ENCODE results near the gene NDUFA11.
"Not testable (repeated sequence)": the region's sequence is repeated elsewhere in the genome, so short reads cannot be mapped to it uniquely, and the experiment has no call there.

NDUFA11 gene

GRCh38 chr19:5884065-5884811, 19.4 kb downstream of the NDUFA11 start:
- DNase-seq: not testable (repeated sequence)

GRCh38 chr19:5883157-5883873, 20.3 kb downstream of the NDUFA11 start:
- DNase-seq: not testable (repeated sequence)

- DNase-seq: no peak
Observed at GRCh38 chr19:5882421-5882968, 21.1 kb downstream of the NDUFA11 start.

GRCh38 chr19:5881543-5882299, 21.9 kb downstream of the NDUFA11 start:
- DNase-seq: no peak

DNA sequence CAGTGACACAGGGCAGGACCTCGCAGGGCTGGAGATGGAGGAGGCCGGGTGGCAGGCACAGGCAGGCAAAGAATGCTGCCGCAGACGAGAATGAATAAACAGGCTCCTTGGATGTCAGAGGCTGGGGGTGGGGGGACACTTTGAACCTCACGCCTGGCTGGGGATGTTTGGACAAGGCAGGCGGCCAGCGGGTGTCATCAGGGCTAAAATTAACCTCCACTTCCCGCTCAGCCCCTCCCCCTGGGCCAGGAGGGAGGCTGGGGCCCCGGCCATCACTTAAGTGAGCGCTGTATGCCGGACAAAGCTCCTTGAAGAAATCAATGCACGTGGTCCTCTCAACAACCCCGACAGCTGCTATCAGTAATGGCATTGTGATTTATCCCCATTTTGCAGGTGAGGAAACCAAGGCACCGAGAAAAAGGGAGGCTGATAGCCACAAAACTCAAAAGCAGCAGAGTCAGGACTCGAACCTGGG, 22.9 kb downstream of the NDUFA11 start:
- DNase-seq: no peak

DNA sequence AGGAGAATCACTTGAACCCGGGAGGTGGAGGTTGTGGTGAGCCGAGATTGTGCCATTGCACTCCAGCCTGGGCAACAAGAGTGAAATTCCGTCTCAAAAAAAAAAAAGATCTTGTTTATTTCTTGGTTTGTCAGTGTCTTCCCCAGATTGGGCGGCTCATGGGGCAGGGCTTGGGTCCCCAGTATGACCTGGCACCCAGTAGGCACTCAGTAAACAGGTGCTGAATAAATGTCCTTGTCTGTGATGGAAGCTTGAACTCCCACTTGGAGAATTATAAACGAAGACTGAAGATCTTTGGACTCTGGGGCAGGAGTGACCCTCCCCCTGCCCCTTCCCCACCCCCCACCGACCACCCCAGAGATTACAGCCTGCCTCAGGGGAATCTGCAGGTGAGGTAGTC, 23.4 kb downstream of the NDUFA11 start:
- DNase-seq: no peak

GRCh38 chr19:5877882-5878281, 25.7 kb downstream of the NDUFA11 start:
- no peak for DNase-seq

GRCh38 chr19:5877427-5877826, 26.2 kb downstream of the NDUFA11 start:
- DNase-seq: no peak

- not testable (repeated sequence) for DNase-seq
Observed at GRCh38 chr19:5874496-5874895, 29.1 kb downstream of the NDUFA11 start.

DNA sequence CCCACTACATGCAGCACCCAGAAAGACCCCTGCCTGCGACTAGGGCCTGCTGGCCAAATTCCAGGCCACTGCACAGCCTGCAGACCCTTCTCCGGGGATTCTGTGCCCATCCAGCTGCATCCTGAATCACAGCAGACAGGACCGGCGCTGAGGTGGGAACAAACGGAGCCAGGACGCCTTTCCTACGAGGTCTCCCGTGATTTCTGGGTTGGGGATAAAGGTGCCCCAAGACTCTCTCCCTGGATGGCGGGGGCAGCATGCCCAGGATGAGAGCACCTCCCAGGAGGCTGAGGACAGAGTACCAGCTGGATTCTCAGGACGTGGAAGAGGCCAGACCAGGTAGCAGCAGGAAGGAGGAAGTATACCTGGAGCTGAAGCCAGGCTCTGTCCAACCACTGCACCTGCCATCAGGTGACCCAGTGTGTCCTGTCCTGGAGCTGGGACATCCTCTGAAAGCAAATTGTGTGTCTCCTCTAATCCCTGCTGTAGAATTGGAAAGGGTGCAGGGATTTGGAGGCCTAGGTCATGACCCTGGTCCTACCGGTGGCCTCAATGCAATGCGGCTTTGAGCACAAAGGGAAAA, 29.9 kb downstream of the NDUFA11 start:
- no peak for DNase-seq

- DNase-seq: no peak
Observed at GRCh38 chr19:5870986-5871394, 32.6 kb downstream of the NDUFA11 start.

DNA sequence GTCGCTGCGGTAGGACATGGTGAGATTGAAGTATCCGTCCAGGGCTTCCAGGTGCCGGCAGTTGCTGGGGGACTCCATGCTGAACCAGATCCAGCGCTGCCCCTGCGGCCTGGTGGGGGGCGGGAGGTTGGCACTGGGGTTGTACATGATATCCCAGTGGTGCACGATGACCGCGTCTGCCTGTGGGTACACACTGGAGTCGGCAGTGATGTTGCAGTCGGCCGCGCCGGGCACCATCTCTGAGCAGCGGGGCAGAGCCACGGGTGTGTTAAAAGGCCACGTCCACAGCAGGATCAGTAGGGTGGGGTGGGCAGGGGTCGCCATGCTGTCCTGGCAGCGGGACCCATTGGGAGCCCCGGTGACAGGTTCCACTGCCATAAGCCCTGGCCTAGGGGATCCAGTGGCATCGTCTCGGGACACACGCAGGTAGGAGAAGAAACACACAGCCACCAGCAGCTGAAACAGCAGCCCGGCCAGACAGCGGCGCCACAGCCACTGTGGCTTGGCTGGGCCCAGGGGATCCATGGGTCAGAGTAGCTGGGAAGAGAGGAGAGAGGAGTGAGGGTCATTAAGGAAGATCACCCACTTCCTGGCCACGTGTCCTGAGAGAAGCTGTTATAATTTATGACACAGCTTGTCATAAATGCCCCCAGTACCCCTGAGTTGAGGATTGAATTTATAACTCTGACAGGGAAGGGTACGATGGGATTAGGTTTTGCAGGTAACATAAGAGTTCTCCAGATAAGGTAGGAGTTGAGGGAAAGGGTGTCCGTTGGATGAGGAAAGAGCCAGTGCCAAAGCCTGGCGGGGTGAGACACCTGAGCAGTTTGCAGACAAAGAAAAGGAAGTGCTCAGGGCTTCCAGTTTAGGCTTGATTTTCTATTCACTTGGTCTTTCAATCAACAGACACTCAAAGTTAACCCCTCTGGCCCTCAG, 36.1 kb downstream of the NDUFA11 start:
- no peak for DNase-seq

DNA sequence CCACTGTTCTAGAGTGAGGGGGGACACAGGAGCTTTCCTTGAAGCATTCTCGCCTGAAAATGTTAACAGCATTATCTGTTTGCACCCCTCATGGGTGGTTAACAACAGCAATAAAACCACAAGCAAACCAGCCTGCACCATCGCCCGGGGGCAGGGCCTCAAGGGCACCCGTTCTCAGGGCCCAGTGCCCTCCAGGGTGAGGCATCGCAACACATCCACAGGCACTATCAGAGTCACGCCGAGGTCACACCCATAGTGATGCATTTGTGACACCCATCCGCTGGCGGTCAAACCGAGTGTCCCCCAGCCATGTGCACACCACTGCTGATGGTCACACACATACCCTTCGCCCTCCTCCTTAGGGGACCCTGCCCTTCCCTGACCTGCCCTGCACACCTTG, 37.8 kb downstream of the NDUFA11 start:
- DNase-seq: no peak

- no peak for DNase-seq
Observed at GRCh38 chr19:5864725-5865486, 38.7 kb downstream of the NDUFA11 start.

- no peak for DNase-seq
Observed at GRCh38 chr19:5864013-5864720, 39.4 kb downstream of the NDUFA11 start.

GRCh38 chr19:5863030-5863665, 40.4 kb downstream of the NDUFA11 start:
- DNase-seq: no peak

DNA sequence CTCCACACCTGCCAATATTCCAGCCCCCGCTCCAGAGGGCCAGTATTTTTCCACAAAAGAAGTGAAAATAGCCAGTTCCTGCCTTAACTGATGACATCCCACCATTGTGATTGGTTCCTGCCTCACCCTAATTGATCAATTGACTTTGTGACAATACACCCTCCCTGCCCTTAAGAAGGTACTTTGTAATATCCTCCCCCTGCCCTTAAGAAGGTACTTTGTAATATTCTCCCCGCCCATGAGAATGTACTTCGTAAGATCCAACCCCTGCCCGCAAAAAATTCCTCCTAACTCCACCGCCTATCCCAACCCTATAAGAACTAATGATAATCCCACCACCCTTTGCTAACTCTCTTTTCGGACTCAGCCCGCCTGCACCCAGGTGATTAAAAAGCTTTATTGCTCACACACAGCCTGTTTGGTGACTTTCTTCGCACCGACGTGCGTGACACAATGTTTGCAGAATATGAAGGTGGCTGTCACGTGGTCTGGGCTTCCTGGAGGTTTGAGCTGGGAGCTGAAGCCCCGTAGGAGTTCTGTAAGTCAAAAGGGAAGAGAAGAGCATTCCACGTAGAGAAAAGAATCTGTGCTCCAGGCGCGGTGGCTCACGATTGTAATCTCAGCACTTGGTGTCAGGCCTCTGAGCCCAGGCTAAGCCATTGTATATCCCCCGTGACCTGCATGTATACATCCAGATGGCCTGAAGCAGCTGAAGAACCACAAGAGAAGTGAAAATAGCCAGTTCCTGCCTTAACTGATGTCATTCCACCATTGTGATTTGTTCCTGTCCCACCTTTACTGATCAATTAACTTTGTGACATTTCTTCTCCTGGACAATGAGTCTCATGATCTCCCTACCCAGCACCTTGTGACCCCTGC, 46.1 kb downstream of the NDUFA11 start:
- no peak for DNase-seq

DNA sequence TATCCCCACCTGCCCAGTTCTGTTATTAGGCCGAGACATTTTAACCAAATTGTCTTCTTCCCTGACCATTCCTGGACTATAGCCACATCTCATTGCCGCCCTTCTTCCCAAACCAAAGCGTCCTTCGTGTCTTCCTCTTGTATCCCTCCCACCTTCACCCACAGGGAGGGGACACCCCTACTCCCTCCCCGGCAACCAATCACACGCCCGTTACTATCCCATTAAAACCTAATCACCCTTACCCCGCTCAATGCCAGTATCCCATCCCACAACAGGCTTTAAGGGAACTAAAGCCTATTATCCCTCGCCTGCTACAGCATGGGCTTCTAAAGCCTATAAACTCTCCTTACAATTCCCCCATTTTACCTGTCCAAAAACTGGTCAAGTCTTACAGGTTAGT, 48.4 kb downstream of the NDUFA11 start:
- not testable (repeated sequence) for DNase-seq

DNA sequence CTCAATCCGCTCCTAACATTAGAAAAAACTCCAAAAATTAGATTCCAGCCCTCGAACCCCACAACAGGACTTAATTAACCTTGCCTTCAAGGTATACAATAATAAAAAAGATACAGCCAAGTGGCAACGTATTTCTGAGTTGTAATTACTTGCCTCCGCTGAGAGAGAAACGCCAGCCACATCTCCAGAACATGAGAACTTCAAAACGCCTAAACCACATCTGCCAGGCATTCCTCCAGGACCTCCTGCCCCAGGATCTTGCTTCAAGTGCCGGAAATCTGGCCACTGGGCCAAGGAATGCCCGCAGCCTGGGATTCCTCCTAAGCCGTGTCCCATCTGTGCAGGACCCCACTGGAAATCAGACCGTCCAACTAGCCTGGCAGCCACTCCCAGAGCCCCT, 49.5 kb downstream of the NDUFA11 start:
- not testable (repeated sequence) for DNase-seq

All from hematopoietic multipotent progenitor cell treated with erythropoietin and hydrocortisone succinate and interleukin-3 and kit ligand, for 4 days (in vitro differentiated cells).